ENCODE results near the gene TBL1XR1. TPM values are rescaled to one million over a fixed set of nuclear protein-coding genes. Genes with fewer than 3 reads are reported as not detected.

TBL1XR1 gene
- total RNA-seq, 1 donor from 2014 or later: 156 TPM

DNA sequence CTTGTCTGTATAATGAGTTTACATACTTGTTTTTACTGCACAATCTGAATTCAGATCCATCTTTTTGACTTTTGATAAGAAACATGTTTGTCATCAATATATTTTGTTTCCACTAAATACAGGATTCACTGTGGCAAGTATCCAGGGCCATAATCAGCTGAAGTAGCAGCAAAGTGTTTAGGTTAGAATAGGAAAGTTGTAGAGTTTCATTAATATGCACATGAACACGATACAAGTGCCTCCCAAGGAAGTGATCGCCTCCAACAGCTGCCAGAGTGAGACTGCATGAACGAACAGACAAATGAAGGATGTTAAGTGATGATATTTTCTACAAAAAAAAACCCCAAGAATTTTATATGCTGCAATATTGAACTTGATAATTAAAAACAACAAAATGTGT is 204.3 kb downstream of the TBL1XR1 start:
- H3K9me3 ChIP-seq: no peaks in the 10 kb centered on the region
- TF ChIP-seq, protein P1, sequence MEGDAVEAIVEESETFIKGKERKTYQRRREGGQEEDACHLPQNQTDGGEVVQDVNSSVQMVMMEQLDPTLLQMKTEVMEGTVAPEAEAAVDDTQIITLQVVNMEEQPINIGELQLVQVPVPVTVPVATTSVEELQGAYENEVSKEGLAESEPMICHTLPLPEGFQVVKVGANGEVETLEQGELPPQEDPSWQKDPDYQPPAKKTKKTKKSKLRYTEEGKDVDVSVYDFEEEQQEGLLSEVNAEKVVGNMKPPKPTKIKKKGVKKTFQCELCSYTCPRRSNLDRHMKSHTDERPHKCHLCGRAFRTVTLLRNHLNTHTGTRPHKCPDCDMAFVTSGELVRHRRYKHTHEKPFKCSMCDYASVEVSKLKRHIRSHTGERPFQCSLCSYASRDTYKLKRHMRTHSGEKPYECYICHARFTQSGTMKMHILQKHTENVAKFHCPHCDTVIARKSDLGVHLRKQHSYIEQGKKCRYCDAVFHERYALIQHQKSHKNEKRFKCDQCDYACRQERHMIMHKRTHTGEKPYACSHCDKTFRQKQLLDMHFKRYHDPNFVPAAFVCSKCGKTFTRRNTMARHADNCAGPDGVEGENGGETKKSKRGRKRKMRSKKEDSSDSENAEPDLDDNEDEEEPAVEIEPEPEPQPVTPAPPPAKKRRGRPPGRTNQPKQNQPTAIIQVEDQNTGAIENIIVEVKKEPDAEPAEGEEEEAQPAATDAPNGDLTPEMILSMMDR (IDR thresholded peaks at IDR 0.05): no peak
- intact Hi-C loops (cut with DNase I): no loop called here
- H3K4me1 ChIP-seq: no peaks in the 10 kb centered on the region
- ATAC-seq (no peak), DNase-seq (no peak)
- H3K4me3 ChIP-seq: no peak overlapping the region
- H3K36me3 ChIP-seq: no peaks in the 10 kb centered on the region
- H3K27ac ChIP-seq: no peak overlapping the region
- H3K27me3 ChIP-seq: no peaks in the 10 kb centered on the region

DNA sequence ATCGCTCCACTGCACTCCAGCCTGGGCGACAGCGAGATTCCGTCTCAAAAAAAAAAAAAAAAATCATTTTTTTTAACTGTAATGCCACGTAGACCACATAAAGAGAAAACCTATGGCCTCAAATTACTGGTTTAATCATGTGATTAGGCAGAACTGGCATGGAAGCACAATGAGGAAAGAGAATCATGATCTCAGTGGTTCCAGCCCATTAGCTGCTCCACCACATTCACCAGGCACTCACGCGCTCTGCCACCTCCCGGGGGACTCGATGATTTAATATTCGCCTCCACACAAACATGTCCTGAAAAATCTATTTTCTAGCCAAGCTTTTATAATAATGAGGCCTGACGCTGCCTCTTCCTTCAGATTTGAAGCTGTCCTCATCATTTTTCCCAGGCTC is 204.7 kb downstream of the TBL1XR1 start:
- intact Hi-C loops (cut with DNase I): no loop called here
- DNase-seq (no peak), ATAC-seq (no peak)
- Histone ChIP-seq H3K36me3 (no peaks in the 10 kb centered on the region), H3K27ac (no peak overlapping the region), H3K4me1 (no peaks in the 10 kb centered on the region), H3K9me3 (no peaks in the 10 kb centered on the region), H3K27me3 (no peaks in the 10 kb centered on the region), H3K4me3 (no peak overlapping the region)
- TF ChIP-seq, protein P1 (IDR thresholded peaks at IDR 0.05): no peak

DNA sequence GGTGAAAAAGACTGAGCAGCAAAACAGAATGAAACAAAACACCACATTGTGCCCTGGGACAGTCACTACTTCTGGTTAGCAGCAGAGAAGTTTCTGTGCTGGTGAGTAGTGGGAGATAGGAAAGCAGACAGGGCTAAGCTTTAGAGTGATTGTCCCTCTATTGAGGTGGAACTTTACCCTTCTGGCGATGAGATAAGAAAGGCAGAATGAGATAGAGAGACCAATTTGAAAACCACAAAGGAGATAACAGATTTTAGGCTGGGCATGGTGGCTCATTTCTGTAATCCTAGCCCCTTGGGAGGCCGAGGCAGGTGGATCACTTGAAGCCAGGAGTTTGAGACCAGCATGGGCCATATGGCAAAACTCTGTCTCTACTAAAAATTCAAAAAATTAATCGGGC is 208.5 kb downstream of the TBL1XR1 start:
- H3K9me3 ChIP-seq: no peaks in the 10 kb centered on the region
- no peaks in the 10 kb centered on the region for H3K36me3 ChIP-seq
- H3K27me3 ChIP-seq: no peaks in the 10 kb centered on the region
- intact Hi-C loops (cut with DNase I): no loop called here
- H3K27ac ChIP-seq: no peak overlapping the region
- H3K4me3 ChIP-seq: no peak overlapping the region
- no peak for ATAC-seq
- DNase-seq: no peak
- TF ChIP-seq, protein P1 (IDR thresholded peaks at IDR 0.05): no peak
- no peaks in the 10 kb centered on the region for H3K4me1 ChIP-seq

DNA sequence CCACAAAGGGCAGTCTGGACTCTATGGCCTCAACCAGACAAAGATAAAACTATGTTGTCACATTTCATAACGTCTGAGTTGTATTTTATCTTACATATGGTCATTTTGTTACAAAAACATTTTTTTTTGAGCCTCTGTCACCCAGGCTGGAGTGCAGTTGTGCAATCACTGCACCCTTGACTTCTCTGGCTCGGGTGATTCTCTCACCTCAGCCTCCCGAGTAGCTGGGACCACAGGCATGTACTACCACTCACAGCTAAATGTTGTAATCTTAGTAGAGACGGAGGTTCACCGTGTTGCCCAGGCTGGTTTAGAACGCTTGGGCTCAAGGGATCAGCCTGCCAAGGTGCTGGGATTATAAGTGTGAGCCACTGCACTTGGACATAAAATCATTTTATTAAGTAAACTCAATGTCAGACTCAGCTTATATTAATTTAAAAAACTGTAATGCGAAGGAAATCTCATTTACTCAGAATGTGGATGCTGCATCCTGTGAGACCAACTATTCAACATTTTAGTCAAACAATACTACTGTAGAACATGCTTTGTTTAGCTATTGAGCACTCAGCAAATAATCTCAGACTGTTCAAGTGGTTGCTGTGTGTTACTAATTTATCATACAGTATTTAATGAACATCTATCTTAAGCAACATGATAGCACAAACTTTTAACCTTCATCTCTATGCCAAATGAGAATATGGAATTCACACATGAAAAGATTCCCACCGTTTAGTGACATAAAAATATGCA is 209.2 kb downstream of the TBL1XR1 start:
- H3K9me3 ChIP-seq: no peaks in the 10 kb centered on the region
- TF ChIP-seq, protein P1 (IDR thresholded peaks at IDR 0.05): no peak
- H3K27me3 ChIP-seq: no peaks in the 10 kb centered on the region
- peak; percentile 69 for DNase-seq
- no peaks in the 10 kb centered on the region for H3K4me1 ChIP-seq
- H3K27ac ChIP-seq: no peak overlapping the region
- no peaks in the 10 kb centered on the region for H3K36me3 ChIP-seq
- intact Hi-C loops (cut with DNase I): no loop called here
- peak; percentile 89 for ATAC-seq
- no peak overlapping the region for H3K4me3 ChIP-seq

DNA sequence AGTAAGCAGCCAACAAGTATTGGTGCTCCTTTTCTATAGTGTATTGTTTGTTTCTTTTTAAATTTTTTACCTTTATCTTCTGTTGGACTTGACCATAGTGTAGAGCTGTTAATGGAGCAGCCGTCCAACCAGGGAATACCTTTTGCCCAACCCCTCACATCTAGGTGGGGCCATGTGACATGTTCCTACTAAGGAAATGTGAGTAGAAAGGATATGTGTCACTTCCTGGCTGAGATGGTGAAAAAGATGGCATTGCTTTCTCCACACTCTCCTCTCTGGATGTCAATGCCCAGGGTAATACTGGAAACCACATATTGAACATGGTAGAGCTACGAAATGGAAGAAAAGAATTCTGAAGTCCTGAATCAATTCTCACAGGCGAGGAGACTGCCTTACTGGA is 218.8 kb downstream of the TBL1XR1 start:
- DNase-seq: no peak
- TF ChIP-seq, protein P1 (IDR thresholded peaks at IDR 0.05): no peak
- intact Hi-C loops (cut with DNase I): no loop called here

More for the DNA sequence above, 218.8 kb downstream of the TBL1XR1 start:
- H3K4me1 ChIP-seq: no peaks in the 10 kb centered on the region
- no peak overlapping the region for H3K27ac ChIP-seq
- H3K27me3 ChIP-seq: no peaks in the 10 kb centered on the region
- no peaks in the 10 kb centered on the region for H3K36me3 ChIP-seq
- ATAC-seq: no peak
- no peak overlapping the region for H3K4me3 ChIP-seq
- no peaks in the 10 kb centered on the region for H3K9me3 ChIP-seq
